Stimulated activated CD4-positive, alpha-beta T cell treated with anti-CD3 and anti-CD28 coated beads, TNF-alpha, amount 100 ng/mL, for 4 hours (primary cell): ENCODE data around the gene DGUOK.
"Not testable (repeated sequence)": the region's sequence is repeated elsewhere in the genome, so short reads cannot be mapped to it uniquely, and the experiment has no call there.

Experiments
- DNase-seq, 3 experiments: peaks; one replicate each; pipeline ENCODE4 v3.0.0-alpha.2; 2020; ENCODE audit warnings: low read depth in 3 of 3

DGUOK gene

GRCh38 chr2:73899801-73900336 lies 26.8 kb upstream of the DGUOK start:
- no peak for DNase-seq

- no peak for DNase-seq
Measured at GRCh38 chr2:73901143-73901542, 25.5 kb upstream of the DGUOK start.

- no peak for DNase-seq
Measured at GRCh38 chr2:73902284-73902683, 24.4 kb upstream of the DGUOK start.

- no peak for DNase-seq
Measured at GRCh38 chr2:73903313-73903712, 23.4 kb upstream of the DGUOK start.

GRCh38 chr2:73903949-73904613 lies 22.6 kb upstream of the DGUOK start:
- DNase-seq: not testable (repeated sequence)

- DNase-seq: no peak
Measured at GRCh38 chr2:73904952-73905351, 21.7 kb upstream of the DGUOK start.

GRCh38 chr2:73906847-73907505 lies 19.7 kb upstream of the DGUOK start:
- DNase-seq: no peak

- DNase-seq: peak in 2 of 3 experiments; percentile 30 to 38
Measured at GRCh38 chr2:73907840-73908452, 18.7 kb upstream of the DGUOK start.

GRCh38 chr2:73908689-73909652 lies 17.7 kb upstream of the DGUOK start:
- no peak for DNase-seq

- DNase-seq: no peak
Measured at GRCh38 chr2:73910873-73911547, 15.7 kb upstream of the DGUOK start.

- no peak for DNase-seq
Measured at GRCh38 chr2:73911548-73912208, 15.0 kb upstream of the DGUOK start.

- no peak for DNase-seq
Measured at GRCh38 chr2:73913414-73914054, 13.1 kb upstream of the DGUOK start.

- no peak for DNase-seq
Measured at GRCh38 chr2:73914667-73915066, 12.0 kb upstream of the DGUOK start.

GRCh38 chr2:73915437-73915993 lies 11.2 kb upstream of the DGUOK start:
- no peak for DNase-seq

GRCh38 chr2:73916666-73917065 lies 10.0 kb upstream of the DGUOK start:
- DNase-seq: no peak

- no peak for DNase-seq
Measured at GRCh38 chr2:73917296-73917695, 9.4 kb upstream of the DGUOK start.

GRCh38 chr2:73917696-73918207 lies 8.9 kb upstream of the DGUOK start:
- no peak for DNase-seq

- DNase-seq: no peak
Measured at GRCh38 chr2:73918856-73919255, 7.8 kb upstream of the DGUOK start.

GRCh38 chr2:73919596-73920228 lies 7.0 kb upstream of the DGUOK start:
- no peak for DNase-seq
